GM23338 (cell line): Measurements from ENCODE around the gene CGNL1. TPM values are rescaled to one million over a fixed set of nuclear protein-coding genes. Genes with fewer than 3 reads are reported as not detected.

Experiments
- ATAC-seq: fragments of 200-7000 bp; cut with Tn5 transposase; 3 replicates; pipeline ENCODE4 v1.9.1; 2020
- DNase-seq: peaks from one replicate; pipeline ENCODE4 v3.0.0-alpha.2; 2015; ENCODE audit warnings: low spot score
- H2AFZ ChIP-seq: fragments of 200-600 bp; sonication (generic); 2 replicates; pipeline ENCODE4 v1.8.0; 2016; ENCODE audit warnings: antibody characterized with exemption, mild to moderate bottlenecking, moderate library complexity
- H3F3A ChIP-seq: fragments of 200-600 bp; sonication (generic); replicated peaks from 2 replicates; pipeline ENCODE4 v1.8.0; 2017; ENCODE audit warnings: antibody characterized with exemption, mixed run types, low read depth
- H3K27ac ChIP-seq: fragments of 200-600 bp; sonication (generic); 2 replicates; pipeline ENCODE4 v1.6.1; 2016; ENCODE audit warnings: low read depth
- H3K27me3 ChIP-seq: fragments of 200-600 bp; sonication (generic); 2 replicates; pipeline ENCODE4 v1.8.0; 2016; ENCODE audit warnings: mild to moderate bottlenecking, mixed run types, moderate library complexity; ENCODE audit not compliant: insufficient read depth
- H3K36me3 ChIP-seq: fragments of 200-600 bp; sonication (generic); 2 replicates; pipeline ENCODE4 v1.8.0; 2016; ENCODE audit warnings: mild to moderate bottlenecking; ENCODE audit not compliant: insufficient read depth
- H3K4me1 ChIP-seq: fragments of 200-600 bp; sonication (generic); 2 replicates; pipeline ENCODE4 v1.8.0; 2016; ENCODE audit warnings: mild to moderate bottlenecking, moderate library complexity; ENCODE audit not compliant: insufficient read depth
- H3K4me2 ChIP-seq: fragments of 200-600 bp; sonication (generic); 2 replicates; pipeline ENCODE4 v1.7.1; 2017; ENCODE audit warnings: mixed run types
- H3K4me3 ChIP-seq: fragments of 200-600 bp; sonication (generic); 2 replicates; pipeline ENCODE4 v1.6.1; 2016; ENCODE audit warnings: mixed run types
- H3K79me2 ChIP-seq: fragments of 200-600 bp; sonication (generic); replicated peaks from 2 replicates; pipeline ENCODE4 v1.8.0; 2017; ENCODE audit warnings: mild to moderate bottlenecking; ENCODE audit not compliant: insufficient read depth
- H3K9me2 ChIP-seq: fragments of 200-600 bp; sonication (generic); 2 replicates; pipeline ENCODE4 v1.8.0; 2017; ENCODE audit not compliant: insufficient read depth
- H4K20me1 ChIP-seq: fragments of 200-600 bp; sonication (generic); replicated peaks from 2 replicates; pipeline ENCODE4 v1.8.0; 2017; ENCODE audit warnings: mild to moderate bottlenecking; ENCODE audit not compliant: insufficient read depth
- H3K27ac Mint-ChIP-seq: 2 replicates; pipeline ENCODE4 v1.8.0; 2020; ENCODE audit warnings: inconsistent platforms, mild to moderate bottlenecking, moderate library complexity, mixed read lengths
- H3K27me3 Mint-ChIP-seq: 3 replicates; pipeline ENCODE4 v1.8.0; 2022; ENCODE audit warnings: low read depth, mild to moderate bottlenecking, moderate library complexity, mixed read lengths, inconsistent platforms; ENCODE audit not compliant: insufficient read depth, poor library complexity
- H3K36me3 Mint-ChIP-seq: 3 replicates; pipeline ENCODE4 v1.8.0; 2021; ENCODE audit warnings: low read depth, mild to moderate bottlenecking, inconsistent platforms, moderate library complexity, mixed read lengths
- H3K4me1 Mint-ChIP-seq: 3 replicates; pipeline ENCODE4 v1.8.0; 2020; ENCODE audit warnings: mild to moderate bottlenecking, inconsistent platforms, mixed read lengths
- H3K4me3 Mint-ChIP-seq: 3 replicates; pipeline ENCODE4 v1.8.0; 2021; ENCODE audit warnings: moderate library complexity, mild to moderate bottlenecking, inconsistent platforms, mixed read lengths
- H3K9me3 Mint-ChIP-seq: 3 replicates; pipeline ENCODE4 v1.8.0; 2020; ENCODE audit warnings: moderate library complexity, mild to moderate bottlenecking, inconsistent platforms, mixed read lengths
- CREB1 ChIP-seq: fragments of 250-450 bp; sonication (Bioruptor Pico); IDR thresholded peaks from 2 replicates; pipeline ENCODE4 v1.5.0; 2020; ENCODE audit warnings: low read depth, mild to moderate bottlenecking, moderate library complexity
- CTCF ChIP-seq, 2 experiments: fragments of 200-600 bp in 1 of 2; sonication (generic) in 1 of 2; conservative IDR thresholded peaks; 2 replicates each; pipeline versions ENCODE4 v1.5.1 to v1.6.1; 2016 to 2017; ENCODE audit warnings: antibody characterized with exemption in 2 of 2, low read depth in 2 of 2, mild to moderate bottlenecking in 2 of 2, moderate library complexity in 1 of 2
- ETS1 ChIP-seq: IDR thresholded peaks from 2 replicates; pipeline ENCODE4 v1.6.1; 2016; ENCODE audit warnings: antibody characterized with exemption
- EZH2 ChIP-seq: fragments of 200-600 bp; sonication (generic); IDR thresholded peaks from one replicate; pipeline ENCODE4 v1.8.0; 2017; ENCODE audit warnings: antibody characterized with exemption, mild to moderate bottlenecking, low read depth; ENCODE audit not compliant: unreplicated experiment
- EZH2phosphoT487 ChIP-seq: fragments of 200-600 bp; sonication (generic); IDR thresholded peaks from one replicate; pipeline ENCODE4 v1.8.1; 2018; ENCODE audit warnings: antibody characterized with exemption; ENCODE audit not compliant: unreplicated experiment
- JUNB ChIP-seq: IDR thresholded peaks from one replicate; pipeline ENCODE4 v1.6.1; 2016; ENCODE audit warnings: antibody characterized with exemption; ENCODE audit not compliant: unreplicated experiment
- NANOG ChIP-seq: IDR thresholded peaks from 2 replicates; pipeline ENCODE4 v1.6.1; 2016; ENCODE audit warnings: antibody characterized with exemption, borderline replicate concordance
- POLR2AphosphoS5 ChIP-seq: IDR thresholded peaks from 2 replicates; pipeline ENCODE4 v1.6.1; 2016; ENCODE audit warnings: antibody characterized with exemption, low read depth
- STAT1 ChIP-seq: IDR thresholded peaks from one replicate; pipeline ENCODE4 v1.6.1; 2016; ENCODE audit warnings: antibody characterized with exemption; ENCODE audit not compliant: unreplicated experiment
- ZNF114 ChIP-seq: fragments of 250-450 bp; sonication (Bioruptor Pico); IDR thresholded peaks from 2 replicates; pipeline ENCODE4 v1.5.0; 2020; ENCODE audit warnings: mild to moderate bottlenecking, moderate library complexity
- ZNF462 ChIP-seq: fragments of 250-450 bp; sonication (Bioruptor Pico); IDR thresholded peaks from 2 replicates; pipeline ENCODE4 v1.5.0; 2020; ENCODE audit warnings: mild to moderate bottlenecking, moderate library complexity
- polyA plus RNA-seq: library from polyadenylated mRNA; unstranded; fragments of >200 nt; fragmentation: Nextera tagmentation; extraction: Ambion mirVana; gene quantifications from 2 replicates; pipeline ENCODE4 v1.2.1, GENCODE V29; 2016
- total RNA-seq: library from RNA; depleted of rRNA; stranded (reverse); fragments of >200 nt; shearing (Covaris generic); gene quantifications from 2 replicates; pipeline ENCODE4 v1.2.3, GENCODE V29; 2014

Gene CGNL1
- total and polyA plus RNA-seq, 2 experiments from 2014 or later, result 20.0 to 57.8 TPM

DNA sequence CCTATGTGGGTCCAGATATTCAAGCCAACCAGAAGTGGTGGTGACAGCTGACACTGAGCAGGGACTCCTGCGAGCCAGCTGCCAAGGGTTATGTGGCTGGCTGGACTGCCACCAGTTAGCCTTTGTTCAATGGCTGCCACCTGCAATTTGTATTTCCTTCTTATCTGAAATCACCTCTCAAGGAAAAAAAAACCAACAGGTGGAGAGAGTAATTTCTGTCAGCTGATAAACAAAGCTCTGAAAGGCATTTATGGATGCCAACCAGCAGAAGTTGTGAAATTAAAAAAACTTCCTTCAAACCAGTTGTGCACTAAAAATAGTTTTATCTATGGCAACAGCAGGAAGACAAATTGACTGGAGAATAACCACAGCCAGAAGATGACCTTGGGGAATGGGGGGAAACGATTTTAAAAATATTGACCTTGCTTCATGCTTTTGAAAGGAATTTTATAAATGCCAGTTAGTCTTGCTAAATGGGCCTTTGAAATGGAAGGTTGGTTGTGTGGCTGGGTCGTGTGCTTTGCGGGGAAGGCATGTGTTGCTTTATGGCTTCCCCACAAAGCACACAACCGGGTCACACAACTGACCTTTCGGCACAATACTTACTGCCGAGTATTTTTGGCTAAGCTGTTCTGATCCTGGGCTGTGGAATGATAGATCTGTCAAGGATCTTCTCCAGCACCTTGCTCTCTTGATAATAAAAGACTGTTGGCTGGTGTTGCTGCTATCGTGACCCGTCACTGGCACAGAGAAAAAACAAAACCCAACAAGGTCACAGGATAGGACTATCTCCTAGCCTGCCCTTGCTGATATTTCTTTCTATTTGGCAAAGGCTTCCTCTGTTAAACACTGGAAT is 218.9 kb downstream of the CGNL1 start:
- Histone ChIP-seq H4K20me1 (no peaks in the 10 kb centered on the region), H3K4me2 (no peak overlapping the region), H3K27me3 (peaks cover 21% of the 10 kb centered on the region), H3K9me2 (peaks cover 8% of the 10 kb centered on the region), H3K4me3 (no peak overlapping the region), H3K27ac (no peak overlapping the region), H3K4me1 (peaks cover 20% of the 10 kb centered on the region), H3K36me3 (no peaks in the 10 kb centered on the region), H3K79me2 (no peaks in the 10 kb centered on the region), H2AFZ (no peak overlapping the region), H3F3A (no peaks in the 10 kb centered on the region; the same call in 1 of the 2 replicates)
- no peak overlapping the region for H3K27ac Mint-ChIP-seq
- H3K9me3 Mint-ChIP-seq, result no peaks in the 10 kb centered on the region
- peaks cover 17% of the 10 kb centered on the region for H3K4me1 Mint-ChIP-seq
- H3K36me3 Mint-ChIP-seq, result no peaks in the 10 kb centered on the region
- H3K4me3 Mint-ChIP-seq, result no peak overlapping the region
- ATAC-seq, result no peak
- no peak for TF ChIP-seq STAT1
- TF ChIP-seq CREB1 (CRISPR knock-in tag), result no peak
- DNase-seq, result no peak
- peaks cover 10% of the 10 kb centered on the region for H3K27me3 Mint-ChIP-seq

GRCh38 chr15:57596301-57596855 is 220.1 kb downstream of the CGNL1 start:
- no peaks in the 10 kb centered on the region for H3K79me2 ChIP-seq
- no peaks in the 10 kb centered on the region for H3K36me3 ChIP-seq
- H4K20me1 ChIP-seq, result no peaks in the 10 kb centered on the region
- H3K4me3 Mint-ChIP-seq, result no peak overlapping the region
- no peak overlapping the region for H3K27ac ChIP-seq
- no peak overlapping the region for H3K4me2 ChIP-seq
- peaks cover 18% of the 10 kb centered on the region for H3K4me1 ChIP-seq
- H3K9me2 ChIP-seq, result peaks cover 8% of the 10 kb centered on the region
- H3K27ac Mint-ChIP-seq, result no peak overlapping the region
- no peak for ATAC-seq
- H3K27me3 Mint-ChIP-seq, result peaks cover 7% of the 10 kb centered on the region
- no peaks in the 10 kb centered on the region for H3K9me3 Mint-ChIP-seq
- no peak overlapping the region for H2AFZ ChIP-seq
- DNase-seq, result no peak
- no peaks in the 10 kb centered on the region for H3K36me3 Mint-ChIP-seq
- H3K4me1 Mint-ChIP-seq, result peaks cover 12% of the 10 kb centered on the region
- H3K27me3 ChIP-seq, result peaks cover 16% of the 10 kb centered on the region
- no peak overlapping the region for H3K4me3 ChIP-seq
- no peaks in the 10 kb centered on the region; the same call in 1 of the 2 replicates for H3F3A ChIP-seq
- no peak for TF ChIP-seq JUNB
- TF ChIP-seq STAT1, result no peak
- no peak for TF ChIP-seq ETS1
- TF ChIP-seq POLR2AphosphoS5, result no peak
- TF ChIP-seq CTCF (conservative IDR thresholded peaks at IDR 0.05; ENCODE audit: low read depth in 2 of 2), result no peak
- TF ChIP-seq CREB1 (CRISPR knock-in tag), result no peak
- no peak for TF ChIP-seq EZH2
- no peak for TF ChIP-seq NANOG
- TF ChIP-seq EZH2phosphoT487, result no peak
- no peak for TF ChIP-seq ZNF114
- TF ChIP-seq ZNF462 (CRISPR knock-in tag), result no peak
